ENCODE measurements around the gene ACE2. TPM values are rescaled to one million over a fixed set of nuclear protein-coding genes. Genes with fewer than 3 reads are reported as not detected.

Gene ACE2
- polyA plus RNA-seq, 1 donor from 2014 or later = 0.64 TPM

DNA sequence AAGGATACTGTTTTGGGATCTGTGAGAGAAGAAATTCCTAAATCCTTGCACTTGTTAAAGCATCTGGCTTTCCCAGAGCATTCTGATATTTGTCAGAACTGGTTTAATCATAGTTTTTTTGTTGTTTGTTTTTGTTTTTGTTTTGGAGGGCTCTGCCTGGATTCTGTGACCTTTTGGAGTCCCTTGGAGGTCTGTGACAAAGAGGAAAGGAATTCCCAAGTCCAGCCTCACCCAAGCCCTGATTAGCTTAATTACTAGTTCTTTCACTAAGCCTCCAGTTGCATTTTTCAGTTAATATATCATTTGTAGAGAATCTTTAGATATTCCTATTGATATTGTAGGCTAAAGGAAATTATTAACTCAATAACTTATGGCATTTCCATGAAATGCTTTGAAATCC lies 711 bp downstream of the ACE2 start:
- no peak overlapping the region for H3K4me2 ChIP-seq (ENCODE audit: low read length)

DNA sequence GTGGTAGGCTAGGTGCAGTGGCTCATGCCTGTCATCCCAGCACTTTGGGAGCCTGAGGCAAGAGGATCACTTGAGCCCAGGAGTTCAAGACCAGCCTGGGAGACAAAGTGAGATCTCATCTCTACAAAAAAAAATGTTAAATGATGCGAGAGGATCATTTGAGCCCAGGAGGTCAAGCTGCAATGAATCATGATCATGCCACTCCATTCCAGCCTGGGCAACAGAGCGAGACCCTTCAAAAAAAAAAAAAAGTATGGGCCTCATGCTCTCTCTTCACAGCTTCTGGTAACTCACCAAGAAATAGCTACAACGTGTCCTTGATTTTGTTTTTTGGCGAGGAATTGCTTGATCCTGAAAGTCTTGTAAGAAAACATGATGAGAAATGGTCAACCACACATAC lies 1.3 kb downstream of the ACE2 start:
- no peak overlapping the region for H3K4me2 ChIP-seq (ENCODE audit: low read length)
- H3K9ac ChIP-seq (ENCODE audit: low read length) = no peak overlapping the region
- no peaks in the 10 kb centered on the region for H4K20me1 ChIP-seq (ENCODE audit: insufficient read depth)
- no peaks in the 10 kb centered on the region for H3K27me3 ChIP-seq (ENCODE audit: insufficient read depth, low read depth, low read length)
- H3K36me3 ChIP-seq (ENCODE audit: insufficient read depth, low read length) = no peaks in the 10 kb centered on the region
- TF ChIP-seq SMC3 (conservative IDR thresholded peaks at IDR 0.05; ENCODE audit: poor library complexity) (no peak), RAD21 (conservative IDR thresholded peaks at IDR 0.05) (no peak), EZH2 (IDR thresholded peaks at IDR 0.05; ENCODE audit: borderline replicate concordance, insufficient read depth, low read length, poor library complexity, severe bottlenecking) (no peak), EP300 (conservative IDR thresholded peaks at IDR 0.05; ENCODE audit: poor library complexity, severe bottlenecking) (no peak), MXI1 (conservative IDR thresholded peaks at IDR 0.05; ENCODE audit: poor library complexity, severe bottlenecking) (no peak), TAF1 (IDR thresholded peaks at IDR 0.05; ENCODE audit: low read depth) (no peak), POLR2AphosphoS5 (IDR thresholded peaks at IDR 0.05) (no peak)
- TF ChIP-seq, protein P1, sequence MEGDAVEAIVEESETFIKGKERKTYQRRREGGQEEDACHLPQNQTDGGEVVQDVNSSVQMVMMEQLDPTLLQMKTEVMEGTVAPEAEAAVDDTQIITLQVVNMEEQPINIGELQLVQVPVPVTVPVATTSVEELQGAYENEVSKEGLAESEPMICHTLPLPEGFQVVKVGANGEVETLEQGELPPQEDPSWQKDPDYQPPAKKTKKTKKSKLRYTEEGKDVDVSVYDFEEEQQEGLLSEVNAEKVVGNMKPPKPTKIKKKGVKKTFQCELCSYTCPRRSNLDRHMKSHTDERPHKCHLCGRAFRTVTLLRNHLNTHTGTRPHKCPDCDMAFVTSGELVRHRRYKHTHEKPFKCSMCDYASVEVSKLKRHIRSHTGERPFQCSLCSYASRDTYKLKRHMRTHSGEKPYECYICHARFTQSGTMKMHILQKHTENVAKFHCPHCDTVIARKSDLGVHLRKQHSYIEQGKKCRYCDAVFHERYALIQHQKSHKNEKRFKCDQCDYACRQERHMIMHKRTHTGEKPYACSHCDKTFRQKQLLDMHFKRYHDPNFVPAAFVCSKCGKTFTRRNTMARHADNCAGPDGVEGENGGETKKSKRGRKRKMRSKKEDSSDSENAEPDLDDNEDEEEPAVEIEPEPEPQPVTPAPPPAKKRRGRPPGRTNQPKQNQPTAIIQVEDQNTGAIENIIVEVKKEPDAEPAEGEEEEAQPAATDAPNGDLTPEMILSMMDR (IDR thresholded peaks at IDR 0.05; ENCODE audit: poor library complexity, severe bottlenecking) = no peak
- TF ChIP-seq, protein P2, sequence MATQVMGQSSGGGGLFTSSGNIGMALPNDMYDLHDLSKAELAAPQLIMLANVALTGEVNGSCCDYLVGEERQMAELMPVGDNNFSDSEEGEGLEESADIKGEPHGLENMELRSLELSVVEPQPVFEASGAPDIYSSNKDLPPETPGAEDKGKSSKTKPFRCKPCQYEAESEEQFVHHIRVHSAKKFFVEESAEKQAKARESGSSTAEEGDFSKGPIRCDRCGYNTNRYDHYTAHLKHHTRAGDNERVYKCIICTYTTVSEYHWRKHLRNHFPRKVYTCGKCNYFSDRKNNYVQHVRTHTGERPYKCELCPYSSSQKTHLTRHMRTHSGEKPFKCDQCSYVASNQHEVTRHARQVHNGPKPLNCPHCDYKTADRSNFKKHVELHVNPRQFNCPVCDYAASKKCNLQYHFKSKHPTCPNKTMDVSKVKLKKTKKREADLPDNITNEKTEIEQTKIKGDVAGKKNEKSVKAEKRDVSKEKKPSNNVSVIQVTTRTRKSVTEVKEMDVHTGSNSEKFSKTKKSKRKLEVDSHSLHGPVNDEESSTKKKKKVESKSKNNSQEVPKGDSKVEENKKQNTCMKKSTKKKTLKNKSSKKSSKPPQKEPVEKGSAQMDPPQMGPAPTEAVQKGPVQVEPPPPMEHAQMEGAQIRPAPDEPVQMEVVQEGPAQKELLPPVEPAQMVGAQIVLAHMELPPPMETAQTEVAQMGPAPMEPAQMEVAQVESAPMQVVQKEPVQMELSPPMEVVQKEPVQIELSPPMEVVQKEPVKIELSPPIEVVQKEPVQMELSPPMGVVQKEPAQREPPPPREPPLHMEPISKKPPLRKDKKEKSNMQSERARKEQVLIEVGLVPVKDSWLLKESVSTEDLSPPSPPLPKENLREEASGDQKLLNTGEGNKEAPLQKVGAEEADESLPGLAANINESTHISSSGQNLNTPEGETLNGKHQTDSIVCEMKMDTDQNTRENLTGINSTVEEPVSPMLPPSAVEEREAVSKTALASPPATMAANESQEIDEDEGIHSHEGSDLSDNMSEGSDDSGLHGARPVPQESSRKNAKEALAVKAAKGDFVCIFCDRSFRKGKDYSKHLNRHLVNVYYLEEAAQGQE (IDR thresholded peaks at IDR 0.05; ENCODE audit: borderline replicate concordance) = no peak
- no peak overlapping the region for H3K27ac ChIP-seq (ENCODE audit: low read length)
- H3K9me2 ChIP-seq (ENCODE audit: insufficient read depth, low read length) = no peaks in the 10 kb centered on the region
- no peaks in the 10 kb centered on the region for H3K9me3 ChIP-seq (ENCODE audit: low read length)
- H3F3A ChIP-seq (ENCODE audit: insufficient read depth, low read length, poor library complexity, severe bottlenecking) = no peaks in the 10 kb centered on the region
- H3K4me3 ChIP-seq (ENCODE audit: low read length) = no peak overlapping the region
- no peaks in the 10 kb centered on the region for H3K79me2 ChIP-seq (replicated peaks; ENCODE audit: insufficient read depth, low read length)
- H2AFZ ChIP-seq (ENCODE audit: low read depth, low read length) = no peak overlapping the region

More for the DNA sequence above, 711 bp downstream of the ACE2 start:
- H3F3A ChIP-seq (ENCODE audit: insufficient read depth, low read length, poor library complexity, severe bottlenecking) = no peaks in the 10 kb centered on the region
- no peaks in the 10 kb centered on the region for H3K9me3 ChIP-seq (ENCODE audit: low read length)
- H3K9me2 ChIP-seq (ENCODE audit: insufficient read depth, low read length) = no peaks in the 10 kb centered on the region
- H3K79me2 ChIP-seq (replicated peaks; ENCODE audit: insufficient read depth, low read length) = no peaks in the 10 kb centered on the region
- no peaks in the 10 kb centered on the region for H4K20me1 ChIP-seq (ENCODE audit: insufficient read depth)
- H3K9ac ChIP-seq (ENCODE audit: low read length) = no peak overlapping the region
- TF ChIP-seq POLR2AphosphoS5 (IDR thresholded peaks at IDR 0.05) = no peak
- no peak for TF ChIP-seq MXI1 (conservative IDR thresholded peaks at IDR 0.05; ENCODE audit: poor library complexity, severe bottlenecking)
- no peak for TF ChIP-seq EP300 (conservative IDR thresholded peaks at IDR 0.05; ENCODE audit: poor library complexity, severe bottlenecking)
- no peaks in the 10 kb centered on the region for H3K36me3 ChIP-seq (ENCODE audit: insufficient read depth, low read length)
- H3K4me3 ChIP-seq (ENCODE audit: low read length) = no peak overlapping the region
- no peaks in the 10 kb centered on the region for H3K27me3 ChIP-seq (ENCODE audit: insufficient read depth, low read depth, low read length)
- H2AFZ ChIP-seq (ENCODE audit: low read depth, low read length) = no peak overlapping the region
- H3K27ac ChIP-seq (ENCODE audit: low read length) = no peak overlapping the region

DNA sequence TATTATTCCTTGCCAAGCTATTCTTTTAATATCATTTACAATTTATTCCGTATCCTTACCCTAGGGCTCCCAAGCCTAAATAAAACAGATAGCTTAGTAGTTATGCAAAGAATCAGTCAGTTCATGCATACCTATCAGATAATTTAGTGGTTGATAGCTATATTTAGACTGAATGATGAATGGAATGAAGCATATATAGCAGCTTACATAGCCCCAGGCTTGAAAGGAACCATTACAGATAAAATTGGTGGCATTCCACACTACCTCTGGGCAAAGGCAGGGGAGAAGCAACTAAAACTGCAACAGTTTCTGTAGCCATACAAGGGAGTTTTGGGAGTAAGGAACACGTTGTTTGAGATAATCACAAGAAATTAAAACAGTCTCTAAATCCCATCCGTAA lies 2.7 kb downstream of the ACE2 start:
- Histone ChIP-seq H3K4me2 (ENCODE audit: low read length) (no peak overlapping the region), H3K4me3 (ENCODE audit: low read length) (no peak overlapping the region), H2AFZ (ENCODE audit: low read depth, low read length) (no peak overlapping the region), H3K9ac (ENCODE audit: low read length) (no peak overlapping the region), H3K27me3 (ENCODE audit: insufficient read depth, low read depth, low read length) (no peaks in the 10 kb centered on the region), H4K20me1 (ENCODE audit: insufficient read depth) (no peaks in the 10 kb centered on the region), H3K36me3 (ENCODE audit: insufficient read depth, low read length) (no peaks in the 10 kb centered on the region), H3K9me3 (ENCODE audit: low read length) (no peaks in the 10 kb centered on the region), H3K9me2 (ENCODE audit: insufficient read depth, low read length) (no peaks in the 10 kb centered on the region), H3K27ac (ENCODE audit: low read length) (no peak overlapping the region), H3F3A (ENCODE audit: insufficient read depth, low read length, poor library complexity, severe bottlenecking) (no peaks in the 10 kb centered on the region), H3K79me2 (replicated peaks; ENCODE audit: insufficient read depth, low read length) (no peaks in the 10 kb centered on the region)
- TF ChIP-seq MXI1 (conservative IDR thresholded peaks at IDR 0.05; ENCODE audit: poor library complexity, severe bottlenecking) = no peak
- TF ChIP-seq RAD21 (conservative IDR thresholded peaks at IDR 0.05) = no peak

All from neural cell (in vitro differentiated cells).